ENCODE results near the gene LIMCH1. TPM values are rescaled to one million over a fixed set of nuclear protein-coding genes. Genes with fewer than 3 reads are reported as not detected.

The LIMCH1 gene
- total and polyA plus RNA-seq, 2 of the 8 experiments (the other 6 are each of a cell fraction or from before 2014, with no cell fraction given): 2.7 to 3.0 TPM

DNA sequence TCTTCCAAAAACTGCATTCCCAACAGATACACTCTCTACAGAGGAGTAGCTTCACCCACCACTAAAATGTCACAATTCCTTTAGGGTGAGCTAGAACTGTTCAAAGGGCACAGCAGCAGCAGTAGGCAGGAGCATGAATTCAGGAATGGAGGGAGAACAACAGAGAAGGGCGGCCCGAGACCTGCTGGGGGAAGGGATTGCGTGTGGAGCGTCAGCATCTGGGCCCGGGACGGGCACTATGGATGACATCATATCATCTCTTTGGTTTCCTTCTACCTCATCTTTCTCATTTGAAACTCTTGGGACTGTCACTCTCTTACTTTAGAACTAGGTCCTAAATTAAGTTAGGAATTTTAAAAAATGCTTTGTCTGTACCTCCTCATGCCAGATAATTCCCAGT lies 115.6 kb downstream of the LIMCH1 start (continued):
- TF ChIP-seq KDM4A (IDR thresholded peaks at IDR 0.05; ENCODE audit: low read depth, low read length, severe bottlenecking) (no peak), BCL11A (IDR thresholded peaks at IDR 0.05; ENCODE audit: low read depth in 2 of 2, low read length in 2 of 2) (no peak), POLR2AphosphoS5 (IDR thresholded peaks at IDR 0.05; ENCODE audit: low read depth, low read length) (no peak), HDAC2 (IDR thresholded peaks at IDR 0.05; ENCODE audit: borderline replicate concordance in 1 of 2, low read depth in 2 of 2, low read length in 2 of 2) (no peak), BACH1 (IDR thresholded peaks at IDR 0.05; ENCODE audit: low read length) (no peak)
